NCI-H446 (cell line): ENCODE results near the gene SNX22.

Source experiments
- DNase-seq, 2 experiments: peaks; one replicate each; lab custom pipeline; 2025; lab: John Stamatoyannopoulos, UW

Gene SNX22

GRCh38 chr15:64156652-64157331 lies 5.3 kb downstream of the SNX22 start:
- no peak for DNase-seq

- DNase-seq = no peak
Observed at GRCh38 chr15:64157599-64158125, 6.1 kb downstream of the SNX22 start.

GRCh38 chr15:64158363-64159134 lies 7.0 kb downstream of the SNX22 start:
- DNase-seq = no peak

- no peak for DNase-seq
Observed at GRCh38 chr15:64161688-64162477, 10.4 kb downstream of the SNX22 start.

- no peak for DNase-seq
Observed at GRCh38 chr15:64162478-64162868, 10.9 kb downstream of the SNX22 start.

- peak; percentile 81 to 96 for DNase-seq
Observed at GRCh38 chr15:64162869-64163658, 11.5 kb downstream of the SNX22 start, which contains the start of gene PPIB. PPIB (minus strand) TSS chr15:64163022; CDS start chr15:64162986, 36 bp downstream.

GRCh38 chr15:64163659-64164362 lies 12.3 kb downstream of the SNX22 start:
- DNase-seq = no peak

GRCh38 chr15:64164436-64164835 lies 12.9 kb downstream of the SNX22 start:
- DNase-seq = no peak

GRCh38 chr15:64166102-64166890 lies 14.8 kb downstream of the SNX22 start:
- DNase-seq = no peak

- DNase-seq = no peak
Observed at GRCh38 chr15:64180235-64180824, 28.8 kb downstream of the SNX22 start.

- no peak for DNase-seq
Observed at GRCh38 chr15:64182859-64183370, 31.4 kb downstream of the SNX22 start.

- no peak for DNase-seq
Observed at GRCh38 chr15:64185146-64185911, 33.8 kb downstream of the SNX22 start.

- DNase-seq = no peak
Observed at GRCh38 chr15:64187396-64188191, 36.1 kb downstream of the SNX22 start.

- DNase-seq = no peak
Observed at GRCh38 chr15:64191971-64192830, 40.7 kb downstream of the SNX22 start.

- DNase-seq = no peak
Observed at GRCh38 chr15:64193971-64194370, 42.4 kb downstream of the SNX22 start.

- DNase-seq = peak in 1 of 2 experiments; percentile 33
Observed at GRCh38 chr15:64197425-64197824, 45.9 kb downstream of the SNX22 start.

GRCh38 chr15:64205202-64205601 lies 53.7 kb downstream of the SNX22 start:
- no peak for DNase-seq
